Caki2 (cell line): ENCODE results near the gene APOC3. TPM values are rescaled to one million over a fixed set of nuclear protein-coding genes. Genes with fewer than 3 reads are reported as not detected.

Experiments
- total RNA-seq: library from RNA; depleted of rRNA; stranded (reverse); fragments of >200 nt; shearing (Covaris generic); gene quantifications from 2 replicates; pipeline ENCODE4 v1.2.3, GENCODE V29; 2014; ENCODE audit warnings: low replicate concordance; rRNA removed

The APOC3 gene
- total RNA-seq, 1 experiment from 2014 or later = not detected

Other genes with a start within 250 kb of the APOC3 start
- 18.1 and 27.3 TPM in 2 replicates for gene BUD13, start 56.9 kb upstream of the APOC3 start, total RNA-seq
- gene ZPR1, start 41.9 kb upstream of the APOC3 start, total RNA-seq = 56.4 and 85.8 TPM in 2 replicates
- gene APOA5, start 38.0 kb upstream of the APOC3 start, total RNA-seq = not detected in 2 replicates
- not detected in 2 replicates for gene APOA4, start 6.6 kb upstream of the APOC3 start, total RNA-seq
- not detected in 2 replicates for gene APOA1, start 7.7 kb downstream of the APOC3 start, total RNA-seq